Sigmoid colon (tissue), 4 donors: Measurements from ENCODE around the gene C2orf49.

Experiments
- EP300 ChIP-seq, 4 donors: sonication (generic); formaldehyde crosslinking; IDR thresholded peaks; one replicate each; pipeline ENCODE4 v1.6.1; 2017; ENCODE audit warnings: antibody characterized with exemption in 4 of 4
- POLR2A ChIP-seq, 2 donors: fragments of 450-650 bp; IDR thresholded peaks; one replicate each; pipeline ENCODE4 v1.6.1; 2016; ENCODE audit warnings: antibody characterized with exemption in 2 of 2, mild to moderate bottlenecking in 2 of 2, moderate library complexity in 2 of 2
- TF ChIP-seq, protein P1 (sequence below), 4 experiments: fragments of 450-650 bp in 3 of 4; fragments of 200-600 bp in 1 of 4; IDR thresholded peaks; one replicate each; pipeline ENCODE4 v1.5.1; 2016 to 2019; ENCODE audit warnings: antibody characterized with exemption in 4 of 4, mild to moderate bottlenecking in 3 of 4, moderate library complexity in 2 of 4

DNA sequence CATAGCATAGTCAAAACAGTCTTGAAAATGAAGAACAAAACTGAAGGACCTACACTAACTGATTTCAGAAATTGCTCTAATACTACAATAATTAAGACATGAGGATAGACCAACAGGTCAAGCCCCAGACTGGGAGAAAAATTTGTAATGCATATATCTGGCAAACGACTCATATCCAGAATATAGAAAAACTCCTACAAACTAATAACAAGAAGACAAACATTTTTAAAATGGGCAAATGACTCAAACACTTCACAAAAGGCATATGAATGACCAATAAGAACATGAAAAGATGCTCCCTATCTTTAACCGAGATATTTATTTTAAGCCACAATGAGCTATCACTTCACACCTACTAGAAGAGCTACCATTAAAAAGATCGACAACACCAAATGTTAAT lies 22.0 kb upstream of the C2orf49 start:
- TF ChIP-seq POLR2A (IDR thresholded peaks at IDR 0.05), result no peak
- TF ChIP-seq, protein P1, sequence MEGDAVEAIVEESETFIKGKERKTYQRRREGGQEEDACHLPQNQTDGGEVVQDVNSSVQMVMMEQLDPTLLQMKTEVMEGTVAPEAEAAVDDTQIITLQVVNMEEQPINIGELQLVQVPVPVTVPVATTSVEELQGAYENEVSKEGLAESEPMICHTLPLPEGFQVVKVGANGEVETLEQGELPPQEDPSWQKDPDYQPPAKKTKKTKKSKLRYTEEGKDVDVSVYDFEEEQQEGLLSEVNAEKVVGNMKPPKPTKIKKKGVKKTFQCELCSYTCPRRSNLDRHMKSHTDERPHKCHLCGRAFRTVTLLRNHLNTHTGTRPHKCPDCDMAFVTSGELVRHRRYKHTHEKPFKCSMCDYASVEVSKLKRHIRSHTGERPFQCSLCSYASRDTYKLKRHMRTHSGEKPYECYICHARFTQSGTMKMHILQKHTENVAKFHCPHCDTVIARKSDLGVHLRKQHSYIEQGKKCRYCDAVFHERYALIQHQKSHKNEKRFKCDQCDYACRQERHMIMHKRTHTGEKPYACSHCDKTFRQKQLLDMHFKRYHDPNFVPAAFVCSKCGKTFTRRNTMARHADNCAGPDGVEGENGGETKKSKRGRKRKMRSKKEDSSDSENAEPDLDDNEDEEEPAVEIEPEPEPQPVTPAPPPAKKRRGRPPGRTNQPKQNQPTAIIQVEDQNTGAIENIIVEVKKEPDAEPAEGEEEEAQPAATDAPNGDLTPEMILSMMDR (IDR thresholded peaks at IDR 0.05), result no peak
- TF ChIP-seq EP300 (IDR thresholded peaks at IDR 0.05), result no peak
